GM20000 (cell line): ENCODE measurements around the gene AGRP.

Experiments
- DNase-seq: peaks from one replicate; pipeline ENCODE4 v3.0.0; 2012; ENCODE audit warnings: low spot score
- TF ChIP-seq, protein P1 (sequence below): IDR thresholded peaks from 2 replicates; pipeline ENCODE4 v1.5.1; 2012; ENCODE audit warnings: mild to moderate bottlenecking, control low read depth; ENCODE audit errors: extremely low read depth, missing control alignments

The AGRP gene

DNA sequence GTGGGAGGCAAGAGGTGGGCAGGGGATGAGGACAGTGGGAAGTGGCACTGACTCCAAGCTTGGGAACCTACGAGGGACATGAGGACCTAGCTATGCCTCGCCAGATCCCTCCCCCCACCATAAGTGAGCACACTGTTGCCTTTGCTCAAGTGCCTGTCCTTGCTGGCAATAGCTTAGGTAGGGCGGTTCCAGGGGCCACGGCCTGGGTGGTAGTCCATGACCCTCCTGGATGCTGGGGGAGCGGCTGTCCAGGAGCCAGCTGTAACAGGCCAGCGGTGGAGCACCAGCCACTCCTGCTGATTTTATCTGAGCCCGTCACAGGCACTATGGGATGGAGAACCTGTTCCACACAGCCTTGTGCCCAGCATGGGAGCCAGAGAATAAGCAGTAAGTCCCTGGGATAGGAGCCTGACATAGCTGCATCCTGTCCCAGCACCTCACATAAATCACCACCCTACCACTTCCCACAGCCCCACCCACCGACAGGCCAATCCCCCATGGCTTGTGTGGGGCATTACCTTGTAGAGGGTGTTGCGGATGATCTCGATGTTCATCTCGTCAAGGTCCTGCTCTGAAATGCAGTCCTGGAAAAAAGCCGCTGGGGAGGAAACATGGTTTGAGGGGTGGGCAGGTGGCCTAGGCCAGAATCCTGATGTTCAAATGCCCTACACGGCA lies 40.6 kb downstream of the AGRP start:
- no peak for DNase-seq
- TF ChIP-seq, protein P1, sequence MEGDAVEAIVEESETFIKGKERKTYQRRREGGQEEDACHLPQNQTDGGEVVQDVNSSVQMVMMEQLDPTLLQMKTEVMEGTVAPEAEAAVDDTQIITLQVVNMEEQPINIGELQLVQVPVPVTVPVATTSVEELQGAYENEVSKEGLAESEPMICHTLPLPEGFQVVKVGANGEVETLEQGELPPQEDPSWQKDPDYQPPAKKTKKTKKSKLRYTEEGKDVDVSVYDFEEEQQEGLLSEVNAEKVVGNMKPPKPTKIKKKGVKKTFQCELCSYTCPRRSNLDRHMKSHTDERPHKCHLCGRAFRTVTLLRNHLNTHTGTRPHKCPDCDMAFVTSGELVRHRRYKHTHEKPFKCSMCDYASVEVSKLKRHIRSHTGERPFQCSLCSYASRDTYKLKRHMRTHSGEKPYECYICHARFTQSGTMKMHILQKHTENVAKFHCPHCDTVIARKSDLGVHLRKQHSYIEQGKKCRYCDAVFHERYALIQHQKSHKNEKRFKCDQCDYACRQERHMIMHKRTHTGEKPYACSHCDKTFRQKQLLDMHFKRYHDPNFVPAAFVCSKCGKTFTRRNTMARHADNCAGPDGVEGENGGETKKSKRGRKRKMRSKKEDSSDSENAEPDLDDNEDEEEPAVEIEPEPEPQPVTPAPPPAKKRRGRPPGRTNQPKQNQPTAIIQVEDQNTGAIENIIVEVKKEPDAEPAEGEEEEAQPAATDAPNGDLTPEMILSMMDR, result no peak

DNA sequence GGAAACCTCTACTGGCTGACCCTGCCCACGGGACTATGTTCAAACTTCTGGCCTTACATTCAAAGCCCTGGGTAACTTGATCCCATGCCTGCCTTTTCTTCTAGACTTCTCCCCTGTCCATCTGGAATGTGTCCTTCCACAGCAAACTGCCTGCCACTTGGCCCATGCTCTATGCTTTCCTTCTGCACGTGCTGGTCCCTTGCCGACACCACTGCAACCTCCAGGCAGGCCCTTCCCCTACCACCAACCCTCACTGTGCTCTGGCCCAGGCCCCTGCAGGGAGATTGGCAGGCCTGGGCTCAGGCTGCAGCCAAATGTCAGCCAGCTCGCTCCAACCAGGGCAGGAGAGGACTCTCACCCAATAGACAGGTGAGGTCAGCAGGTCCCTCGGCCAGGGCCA lies 41.4 kb downstream of the AGRP start:
- DNase-seq, result no peak
- TF ChIP-seq, protein P1, result no peak

DNA sequence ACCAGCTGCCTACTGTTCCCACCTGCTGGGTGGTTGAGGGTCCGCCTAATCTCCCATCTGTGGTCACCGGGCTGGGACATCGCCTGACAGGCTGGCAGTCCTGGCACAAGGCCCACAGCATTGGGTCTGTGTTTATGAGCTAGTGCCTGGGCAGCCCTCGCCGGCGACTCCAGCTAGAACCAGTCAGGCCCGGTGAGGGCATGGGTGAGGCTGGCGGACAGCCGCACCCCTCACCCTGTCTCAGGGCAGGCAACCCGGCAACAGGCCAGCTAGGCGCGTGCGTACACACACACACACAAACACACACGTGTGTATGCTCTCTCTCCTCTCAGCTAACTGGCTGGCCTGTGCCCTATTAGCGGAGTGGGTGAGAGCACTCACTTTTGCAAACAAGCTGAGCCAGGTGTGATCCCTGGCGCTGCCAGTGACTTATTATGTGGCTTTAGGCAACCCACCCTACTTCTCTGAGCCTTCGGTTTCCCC lies 42.0 kb downstream of the AGRP start:
- DNase-seq, result no peak
- TF ChIP-seq, protein P1, result no peak

- TF ChIP-seq, protein P1, result no peak
- no peak for DNase-seq
These were observed 44.4 kb downstream of the AGRP start for GRCh38 chr16:67438824-67439393.

- TF ChIP-seq, protein P1, result no peak
- DNase-seq, result no peak
These were observed 45.1 kb downstream of the AGRP start for GRCh38 chr16:67438098-67438791.

DNA sequence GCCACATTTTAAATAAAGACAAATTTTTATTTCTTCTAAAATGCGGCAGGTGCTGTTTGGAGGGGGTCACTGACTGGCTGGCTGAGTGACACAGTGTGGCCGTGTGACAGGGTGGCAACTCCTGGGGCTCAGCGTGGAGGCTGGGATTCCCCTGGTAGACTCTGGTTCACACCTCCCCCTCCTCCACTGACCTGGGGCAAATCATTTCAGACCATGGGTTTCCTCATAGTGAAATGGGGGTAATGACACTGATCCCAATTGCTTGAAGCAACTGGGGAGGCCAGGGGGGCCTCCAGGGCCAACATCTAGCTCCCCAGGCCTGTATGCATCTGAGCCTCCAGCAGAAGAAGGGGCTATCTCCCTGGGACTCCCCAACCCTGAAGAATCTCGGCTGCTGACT lies 45.8 kb downstream of the AGRP start:
- TF ChIP-seq, protein P1, result no peak
- DNase-seq, result peak; percentile 52

GRCh38 chr16:67436640-67437193 lies 46.6 kb downstream of the AGRP start:
- TF ChIP-seq, protein P1, result no peak

More at GRCh38 chr16:67436640-67437193, 46.6 kb downstream of the AGRP start:
- no peak for DNase-seq
